Measurements from ENCODE around the gene NDFIP2. TPM values are rescaled to one million over a fixed set of nuclear protein-coding genes. Genes with fewer than 3 reads are reported as not detected.

The NDFIP2 gene
- total and polyA plus RNA-seq, 2 donors from 2014 or later = 28.7 to 52.2 TPM

DNA sequence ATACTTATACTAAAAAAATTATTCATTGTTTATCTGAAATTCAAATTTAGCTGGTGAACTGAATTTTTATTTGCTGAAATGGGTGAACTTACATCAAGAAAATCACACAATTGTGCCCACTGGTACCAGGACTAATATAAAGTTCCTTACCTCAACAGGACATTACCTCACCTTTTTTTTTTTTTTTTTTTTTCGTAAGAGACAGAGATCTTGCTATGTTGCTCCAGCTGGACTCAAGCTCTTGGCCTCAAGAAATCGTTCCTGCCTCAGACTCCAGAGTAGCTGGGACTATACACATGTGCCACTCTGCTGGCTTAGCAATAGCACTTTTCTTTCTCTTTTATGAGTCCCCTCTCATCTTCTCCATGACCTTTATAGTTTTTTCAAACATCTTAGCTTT lies 22.5 kb upstream of the NDFIP2 start:
- DNase-seq (no peak), FAIRE-seq (no peak)
- no peak overlapping the region for H3K4me3 ChIP-seq (ENCODE audit: low read length in 3 of 3)
- TF ChIP-seq, protein P1, sequence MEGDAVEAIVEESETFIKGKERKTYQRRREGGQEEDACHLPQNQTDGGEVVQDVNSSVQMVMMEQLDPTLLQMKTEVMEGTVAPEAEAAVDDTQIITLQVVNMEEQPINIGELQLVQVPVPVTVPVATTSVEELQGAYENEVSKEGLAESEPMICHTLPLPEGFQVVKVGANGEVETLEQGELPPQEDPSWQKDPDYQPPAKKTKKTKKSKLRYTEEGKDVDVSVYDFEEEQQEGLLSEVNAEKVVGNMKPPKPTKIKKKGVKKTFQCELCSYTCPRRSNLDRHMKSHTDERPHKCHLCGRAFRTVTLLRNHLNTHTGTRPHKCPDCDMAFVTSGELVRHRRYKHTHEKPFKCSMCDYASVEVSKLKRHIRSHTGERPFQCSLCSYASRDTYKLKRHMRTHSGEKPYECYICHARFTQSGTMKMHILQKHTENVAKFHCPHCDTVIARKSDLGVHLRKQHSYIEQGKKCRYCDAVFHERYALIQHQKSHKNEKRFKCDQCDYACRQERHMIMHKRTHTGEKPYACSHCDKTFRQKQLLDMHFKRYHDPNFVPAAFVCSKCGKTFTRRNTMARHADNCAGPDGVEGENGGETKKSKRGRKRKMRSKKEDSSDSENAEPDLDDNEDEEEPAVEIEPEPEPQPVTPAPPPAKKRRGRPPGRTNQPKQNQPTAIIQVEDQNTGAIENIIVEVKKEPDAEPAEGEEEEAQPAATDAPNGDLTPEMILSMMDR (IDR thresholded peaks at IDR 0.05; ENCODE audit: borderline replicate concordance, extremely low read depth, insufficient read depth) = no peak
- intact Hi-C loops (cut with DNase I) = no loop called here
- no peak overlapping the region for H3K9ac ChIP-seq (ENCODE audit: low read length in 3 of 3)
- H3K27ac ChIP-seq (ENCODE audit: low read depth in 2 of 2, low read length in 2 of 2) = no peak overlapping the region
- no peaks in the 10 kb centered on the region for H3K36me3 ChIP-seq (ENCODE audit: control insufficient read depth in 2 of 3, insufficient read depth in 3 of 3, low read length in 3 of 3)
- H3K9me3 ChIP-seq (ENCODE audit: control insufficient read depth in 2 of 3, insufficient read depth in 1 of 3, low read length in 3 of 3) = no peaks in the 10 kb centered on the region
- H3K4me1 ChIP-seq (ENCODE audit: control insufficient read depth in 2 of 3, insufficient read depth in 2 of 3, low read depth in 1 of 3, low read length in 3 of 3) = no peaks in the 10 kb centered on the region
- no peaks in the 10 kb centered on the region for H3K27me3 ChIP-seq (ENCODE audit: control insufficient read depth, insufficient read depth, low read length)

DNA sequence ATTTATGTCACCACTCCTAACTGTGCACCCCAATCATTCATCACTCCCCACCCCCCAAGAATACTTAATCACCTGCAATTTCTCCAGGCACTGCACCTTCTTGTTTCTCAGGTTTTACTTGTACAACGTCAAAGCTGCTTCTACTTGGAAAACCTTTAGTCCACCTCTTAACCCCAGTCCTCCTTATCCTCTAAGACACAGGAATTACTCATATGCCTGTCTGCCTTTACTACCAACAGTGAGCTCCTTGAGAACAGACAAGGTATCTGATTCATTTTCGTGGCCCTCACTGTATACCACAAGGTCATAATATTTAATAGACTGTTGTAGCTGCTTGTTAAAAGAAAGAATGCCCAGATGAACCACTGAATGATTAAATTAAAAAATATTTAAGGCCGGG lies 21.0 kb upstream of the NDFIP2 start:
- H3K27me3 ChIP-seq (ENCODE audit: control insufficient read depth, insufficient read depth, low read length) = no peaks in the 10 kb centered on the region
- no peak for DNase-seq
- no peaks in the 10 kb centered on the region for H3K36me3 ChIP-seq (ENCODE audit: control insufficient read depth in 2 of 3, insufficient read depth in 3 of 3, low read length in 3 of 3)
- no peaks in the 10 kb centered on the region for H3K9me3 ChIP-seq (ENCODE audit: control insufficient read depth in 2 of 3, insufficient read depth in 1 of 3, low read length in 3 of 3)
- no peaks in the 10 kb centered on the region for H3K4me1 ChIP-seq (ENCODE audit: control insufficient read depth in 2 of 3, insufficient read depth in 2 of 3, low read depth in 1 of 3, low read length in 3 of 3)
- intact Hi-C loops (cut with DNase I) = no loop called here
- no peak for FAIRE-seq
- H3K4me3 ChIP-seq (ENCODE audit: low read length in 3 of 3) = no peak overlapping the region
- no peak overlapping the region for H3K27ac ChIP-seq (ENCODE audit: low read depth in 2 of 2, low read length in 2 of 2)
- H3K9ac ChIP-seq (ENCODE audit: low read length in 3 of 3) = no peak overlapping the region
- TF ChIP-seq, protein P1 (IDR thresholded peaks at IDR 0.05; ENCODE audit: borderline replicate concordance, extremely low read depth, insufficient read depth) = no peak

DNA sequence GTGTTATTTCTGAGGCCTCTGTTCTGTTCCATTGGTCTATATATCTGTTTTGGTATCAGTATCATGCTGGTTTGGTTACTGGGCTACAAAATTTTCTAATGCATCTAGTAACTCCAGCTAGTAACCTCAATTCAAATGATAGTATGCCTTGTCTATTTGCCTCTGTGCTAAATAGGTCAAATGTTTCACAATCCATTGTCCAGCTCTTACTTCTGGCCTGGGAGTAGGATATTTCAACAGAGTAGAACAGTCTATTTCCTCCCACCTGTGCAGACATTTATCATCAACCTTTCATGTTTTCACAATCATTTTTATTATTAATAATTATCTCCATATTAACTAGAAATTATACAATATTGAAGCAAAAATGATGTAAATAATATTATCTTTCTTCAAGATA lies 18.1 kb upstream of the NDFIP2 start:
- no peaks in the 10 kb centered on the region for H3K4me1 ChIP-seq (ENCODE audit: control insufficient read depth in 2 of 3, insufficient read depth in 2 of 3, low read depth in 1 of 3, low read length in 3 of 3)
- H3K36me3 ChIP-seq (ENCODE audit: control insufficient read depth in 2 of 3, insufficient read depth in 3 of 3, low read length in 3 of 3) = no peaks in the 10 kb centered on the region
- intact Hi-C loops (cut with DNase I) = no loop called here
- H3K27ac ChIP-seq (ENCODE audit: low read depth in 2 of 2, low read length in 2 of 2) = no peak overlapping the region
- H3K27me3 ChIP-seq (ENCODE audit: control insufficient read depth, insufficient read depth, low read length) = no peaks in the 10 kb centered on the region
- TF ChIP-seq, protein P1 (IDR thresholded peaks at IDR 0.05; ENCODE audit: borderline replicate concordance, extremely low read depth, insufficient read depth) = no peak
- no peak overlapping the region for H3K4me3 ChIP-seq (ENCODE audit: low read length in 3 of 3)
- DNase-seq (no peak), FAIRE-seq (no peak)
- H3K9ac ChIP-seq (ENCODE audit: low read length in 3 of 3) = no peak overlapping the region
- H3K9me3 ChIP-seq (ENCODE audit: control insufficient read depth in 2 of 3, insufficient read depth in 1 of 3, low read length in 3 of 3) = no peaks in the 10 kb centered on the region

DNA sequence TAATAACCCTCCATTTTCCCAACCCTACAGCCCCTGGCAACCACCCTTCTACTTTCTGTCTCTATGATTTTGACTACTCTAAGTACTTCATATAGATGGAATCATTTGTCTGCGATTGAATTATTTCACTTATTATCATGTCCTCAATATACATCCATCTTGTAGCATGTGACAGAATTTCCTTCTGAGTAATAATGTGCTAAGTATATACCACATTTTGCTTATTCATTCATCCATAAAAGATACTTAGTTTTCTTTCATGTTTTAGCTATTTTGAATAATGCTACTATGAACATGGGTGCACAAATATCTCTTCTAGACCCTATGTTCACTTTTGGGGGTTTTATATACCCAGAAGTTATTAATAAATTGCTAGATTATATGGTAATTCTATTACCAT lies 17.4 kb upstream of the NDFIP2 start:
- DNase-seq (no peak), FAIRE-seq (no peak)
- TF ChIP-seq, protein P1 (IDR thresholded peaks at IDR 0.05; ENCODE audit: borderline replicate concordance, extremely low read depth, insufficient read depth) = no peak
- intact Hi-C loops (cut with DNase I) = no loop called here
- no peaks in the 10 kb centered on the region for H3K4me1 ChIP-seq (ENCODE audit: control insufficient read depth in 2 of 3, insufficient read depth in 2 of 3, low read depth in 1 of 3, low read length in 3 of 3)
- H3K27ac ChIP-seq (ENCODE audit: low read depth in 2 of 2, low read length in 2 of 2) = no peak overlapping the region
- no peak overlapping the region for H3K9ac ChIP-seq (ENCODE audit: low read length in 3 of 3)
- H3K9me3 ChIP-seq (ENCODE audit: control insufficient read depth in 2 of 3, insufficient read depth in 1 of 3, low read length in 3 of 3) = no peaks in the 10 kb centered on the region
- H3K27me3 ChIP-seq (ENCODE audit: control insufficient read depth, insufficient read depth, low read length) = no peaks in the 10 kb centered on the region
- H3K4me3 ChIP-seq (ENCODE audit: low read length in 3 of 3) = no peak overlapping the region
- no peaks in the 10 kb centered on the region for H3K36me3 ChIP-seq (ENCODE audit: control insufficient read depth in 2 of 3, insufficient read depth in 3 of 3, low read length in 3 of 3)
